ENCODE results near the gene TTC38.
A peak's percentile ranks its signal among the peaks of the same experiment; 100 is the strongest.

The TTC38 gene

DNA sequence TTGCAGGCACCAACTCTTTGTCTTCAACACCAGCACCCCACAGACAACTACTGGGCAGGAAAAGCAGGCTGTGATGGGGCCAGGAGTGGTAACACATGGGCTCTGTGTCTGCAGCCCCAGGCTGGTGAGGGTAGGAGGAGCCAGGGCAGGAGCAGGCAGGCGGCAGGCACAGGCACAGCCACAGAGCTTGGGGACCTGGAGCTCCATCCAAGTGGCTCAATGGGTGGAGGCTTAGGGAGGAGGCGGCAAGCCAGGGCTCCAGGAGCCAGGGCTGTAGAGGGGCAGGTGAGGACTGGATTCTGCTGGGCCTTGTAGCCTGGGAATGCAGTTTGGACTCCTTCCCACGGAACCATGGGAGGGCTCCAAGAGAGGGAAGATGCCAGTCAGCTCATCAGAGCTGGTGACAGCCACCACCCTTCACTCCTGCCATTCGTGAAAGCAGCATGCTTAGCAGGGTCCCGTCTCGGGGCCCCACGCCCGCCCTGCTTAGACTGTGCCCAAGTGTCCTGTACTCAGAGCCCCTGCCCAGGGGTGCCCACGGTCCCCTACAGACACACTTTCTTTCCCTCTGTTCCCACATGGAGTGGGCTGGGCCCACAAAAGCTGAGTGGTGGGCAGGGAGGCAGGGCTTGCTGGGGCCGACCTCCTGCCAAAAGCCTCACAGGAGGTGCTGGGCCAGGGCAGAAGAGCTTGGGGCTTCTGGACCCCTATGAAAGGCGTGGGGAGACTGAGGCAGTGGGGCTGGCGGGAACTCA is 12.4 kb downstream of the TTC38 start:
- DNase-seq, result no peak

DNA sequence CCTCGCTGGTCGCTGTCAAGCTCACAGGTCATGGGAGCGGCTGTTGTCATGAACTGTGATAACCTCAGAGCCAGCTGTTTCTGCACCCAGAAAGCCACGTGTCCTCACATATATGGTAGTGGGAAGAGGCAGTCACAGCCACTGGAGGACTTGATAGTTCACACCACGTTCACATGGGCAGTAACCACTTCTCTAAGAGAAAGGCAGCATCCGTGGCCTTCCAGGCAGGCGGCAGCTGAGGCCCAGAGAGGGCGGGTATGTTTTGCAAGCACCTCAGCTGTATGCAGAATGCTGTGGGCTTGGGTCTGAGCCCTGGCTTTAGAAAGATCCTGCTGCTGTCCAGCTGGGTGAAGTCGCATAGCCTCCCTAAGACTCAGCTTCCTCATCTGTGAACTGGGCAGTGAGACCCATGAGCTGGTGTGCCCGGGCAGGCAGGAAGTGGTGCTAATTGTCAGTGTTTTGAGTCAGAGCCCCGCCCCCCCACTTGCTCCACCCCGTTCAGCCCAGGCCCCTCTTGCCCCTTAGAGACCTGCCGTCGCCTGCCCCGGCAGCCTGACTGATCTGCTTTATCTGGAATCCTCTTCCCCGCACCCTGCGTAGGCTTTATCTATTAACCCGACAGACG is 13.3 kb downstream of the TTC38 start:
- no peak for DNase-seq

DNA sequence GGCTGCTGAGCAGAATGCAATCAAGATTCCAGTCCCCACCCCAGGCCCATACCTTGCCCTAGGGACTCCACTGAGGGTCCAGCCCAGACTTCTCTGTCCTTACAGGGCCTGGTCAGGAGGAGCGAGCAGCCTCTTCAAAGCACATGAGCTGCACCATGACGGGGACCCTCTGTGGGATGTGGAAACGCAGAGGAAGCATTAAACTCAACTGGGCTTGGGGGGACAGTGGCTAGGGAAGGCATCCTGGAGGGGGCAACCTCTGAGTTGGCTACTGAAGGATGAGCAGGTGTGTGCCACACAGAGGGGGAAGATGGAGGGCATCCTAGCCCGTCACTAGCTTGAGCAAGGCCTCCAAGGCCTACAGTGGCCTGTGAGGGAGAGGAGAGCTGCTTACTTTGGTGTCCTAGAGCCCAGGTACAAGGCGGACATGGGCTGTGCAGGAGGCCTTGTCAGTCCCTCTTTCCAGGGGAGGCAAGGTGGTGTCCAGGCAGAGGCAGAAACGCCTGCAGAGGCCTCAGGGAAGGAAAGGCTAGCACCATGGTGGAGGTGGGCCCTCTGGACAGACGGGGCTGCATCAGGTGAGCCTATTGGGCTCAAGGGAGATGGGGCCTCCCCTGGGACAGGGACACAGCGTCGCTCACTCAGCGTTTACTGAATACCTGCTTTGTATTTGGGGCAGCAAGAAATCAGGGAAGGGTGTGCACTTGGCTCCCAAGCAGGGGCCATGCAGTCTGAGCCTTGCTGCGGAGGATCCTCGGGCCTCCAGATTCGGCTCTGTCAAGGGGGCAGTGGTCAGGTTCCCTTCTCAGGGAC is 14.3 kb downstream of the TTC38 start:
- no peak for DNase-seq

DNA sequence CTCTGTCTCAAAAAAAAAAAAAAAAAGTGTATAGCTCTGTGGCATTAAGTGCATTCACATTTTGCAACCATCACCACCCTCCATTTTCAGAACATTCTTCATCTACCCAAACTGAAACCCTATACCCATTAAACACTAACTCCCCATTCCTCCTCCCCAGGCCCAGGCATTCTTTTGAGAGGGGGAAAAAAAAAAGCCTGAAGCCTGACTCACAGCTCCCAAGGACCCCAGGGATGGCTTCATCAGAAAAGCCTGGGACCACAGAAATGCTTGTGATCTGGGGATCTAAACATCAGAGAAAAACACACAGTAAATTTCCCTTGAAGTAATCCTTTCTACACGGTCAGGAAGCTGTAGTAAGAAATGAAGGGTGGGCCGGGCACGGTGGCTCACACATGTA is 18.2 kb downstream of the TTC38 start:
- DNase-seq, result no peak

DNA sequence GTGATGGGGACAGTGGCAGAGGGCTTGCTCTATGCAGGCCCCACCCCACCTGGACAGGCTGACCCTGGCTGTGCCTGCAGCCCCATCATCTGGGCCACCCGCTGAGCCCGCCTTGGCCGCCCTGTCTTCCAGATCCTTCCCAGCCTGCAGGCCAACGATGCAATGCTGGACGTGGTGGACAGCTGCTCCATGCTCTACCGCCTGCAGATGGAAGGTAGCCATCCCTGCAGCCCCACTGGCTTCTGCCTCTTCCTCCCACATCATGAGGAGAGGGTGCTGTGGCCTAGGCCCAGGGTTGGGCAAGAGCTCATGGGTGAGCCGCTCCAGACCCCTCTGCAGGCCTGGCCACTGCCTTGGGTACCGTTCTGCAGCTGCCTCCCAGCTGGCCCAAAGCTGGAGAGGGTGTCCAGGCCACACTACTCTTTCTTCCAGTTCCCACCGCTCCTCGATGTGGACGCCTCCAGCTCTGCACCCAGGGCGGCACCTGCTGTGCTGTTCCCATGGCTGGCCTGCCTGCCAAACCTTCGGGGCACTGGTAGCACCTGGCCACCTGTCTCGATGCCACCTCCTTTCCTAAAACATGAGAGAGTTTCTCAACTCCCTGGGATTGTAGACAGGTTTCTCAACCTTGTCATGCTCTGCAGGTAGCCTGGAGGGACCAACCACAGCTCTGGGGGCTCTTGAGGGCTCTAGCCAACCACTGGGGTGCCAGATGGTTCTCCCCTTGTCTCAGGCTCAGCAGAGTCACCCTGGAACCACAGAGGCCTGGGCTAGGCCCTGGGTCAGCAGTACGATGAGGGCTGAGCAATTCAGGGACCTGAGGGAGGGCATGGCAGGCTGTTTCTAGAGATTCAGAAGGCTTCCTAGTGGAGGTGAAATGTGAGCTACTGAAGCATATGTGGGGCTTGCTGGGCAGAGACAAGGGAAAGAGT is 19.4 kb downstream of the TTC38 start:
- DNase-seq, result no peak

DNA sequence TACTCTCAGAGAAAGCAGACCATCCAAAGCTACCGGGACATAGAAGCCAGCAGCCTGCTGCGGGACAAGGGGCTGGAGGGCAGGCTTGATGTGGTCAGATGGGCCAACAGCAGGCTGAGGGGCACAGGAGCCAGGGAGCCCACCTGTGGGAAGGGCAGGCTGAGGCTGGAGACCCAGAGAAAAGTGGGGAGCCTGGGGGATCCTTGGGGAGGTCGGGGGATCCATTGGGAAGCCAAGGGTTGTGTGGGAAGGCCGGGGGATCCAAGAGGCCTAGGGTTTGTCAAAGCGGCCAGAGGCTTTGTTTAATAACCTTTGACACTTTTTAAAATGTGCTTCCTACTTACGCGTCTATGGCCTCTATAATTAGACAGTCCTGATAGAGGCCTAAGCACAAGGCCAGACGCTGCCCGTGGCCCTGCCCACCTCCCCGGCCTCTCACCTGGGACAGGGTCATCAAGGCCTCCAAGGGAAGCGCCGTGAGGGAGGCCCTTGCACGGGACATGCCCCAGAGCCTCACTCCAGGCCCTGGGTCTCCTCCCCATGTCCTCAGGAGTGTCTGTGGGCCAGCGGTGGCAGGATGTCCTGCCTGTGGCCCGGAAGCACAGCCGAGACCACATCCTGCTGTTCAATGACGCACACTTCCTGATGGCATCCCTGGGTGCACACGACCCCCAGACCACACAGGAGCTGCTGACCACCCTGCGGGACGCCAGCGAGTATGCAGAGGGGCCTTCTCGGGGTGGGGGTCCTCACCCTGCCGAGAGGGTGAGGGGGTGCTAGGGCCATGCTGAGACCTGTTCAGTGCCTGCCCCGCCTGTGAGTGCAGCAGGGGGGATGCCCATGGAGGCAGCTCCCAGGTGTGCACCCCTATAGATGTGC is 20.3 kb downstream of the TTC38 start:
- peak; percentile 74 for DNase-seq

DNA sequence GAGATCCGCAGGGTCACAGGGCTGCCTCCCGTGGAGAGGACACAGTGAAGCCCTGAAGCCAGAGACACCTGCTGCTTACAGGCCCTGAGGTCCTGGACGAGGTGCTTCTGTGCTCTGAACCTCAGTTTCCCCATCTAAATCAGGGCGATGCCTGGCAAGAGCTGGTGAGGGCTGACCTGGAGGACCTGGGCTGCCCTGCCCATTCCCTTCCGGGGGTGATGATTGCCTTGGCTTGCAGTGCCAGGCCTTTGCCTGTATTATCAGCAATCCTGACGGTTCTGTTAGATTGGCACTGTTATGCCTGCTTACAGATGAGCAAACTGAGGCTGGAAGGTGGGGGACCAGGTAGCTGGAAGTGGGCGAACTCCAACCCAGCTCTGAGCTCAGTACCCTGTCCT is 21.0 kb downstream of the TTC38 start:
- DNase-seq, result no peak

DNA sequence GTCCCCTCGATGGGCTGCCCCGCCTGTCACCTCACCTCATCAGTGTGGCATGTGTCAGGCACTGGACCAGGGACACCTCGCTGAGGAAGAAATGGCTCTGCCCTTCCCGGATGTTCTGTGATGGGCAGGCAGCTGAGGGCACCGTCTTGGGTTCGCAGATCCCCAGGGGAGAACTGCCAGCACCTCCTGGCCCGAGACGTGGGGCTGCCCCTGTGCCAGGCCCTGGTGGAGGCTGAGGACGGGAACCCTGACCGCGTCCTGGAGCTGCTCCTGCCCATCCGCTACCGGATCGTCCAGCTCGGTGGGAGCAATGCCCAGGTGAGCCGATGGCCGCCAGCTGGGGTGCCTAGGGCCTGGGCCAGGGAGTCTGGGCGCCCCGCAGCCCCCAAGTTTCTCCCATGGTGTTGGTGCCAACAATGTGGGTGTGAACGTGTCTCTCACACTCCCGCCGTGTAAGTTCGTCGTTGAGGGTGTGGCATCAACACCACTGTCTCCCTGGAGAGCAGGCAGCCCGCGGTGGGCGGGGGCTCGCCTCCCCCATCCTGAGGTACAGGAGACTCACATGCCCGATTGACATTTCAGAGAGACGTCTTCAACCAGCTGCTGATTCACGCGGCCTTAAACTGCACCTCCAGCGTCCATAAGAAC is 21.6 kb downstream of the TTC38 start:
- no peak for DNase-seq

DNA sequence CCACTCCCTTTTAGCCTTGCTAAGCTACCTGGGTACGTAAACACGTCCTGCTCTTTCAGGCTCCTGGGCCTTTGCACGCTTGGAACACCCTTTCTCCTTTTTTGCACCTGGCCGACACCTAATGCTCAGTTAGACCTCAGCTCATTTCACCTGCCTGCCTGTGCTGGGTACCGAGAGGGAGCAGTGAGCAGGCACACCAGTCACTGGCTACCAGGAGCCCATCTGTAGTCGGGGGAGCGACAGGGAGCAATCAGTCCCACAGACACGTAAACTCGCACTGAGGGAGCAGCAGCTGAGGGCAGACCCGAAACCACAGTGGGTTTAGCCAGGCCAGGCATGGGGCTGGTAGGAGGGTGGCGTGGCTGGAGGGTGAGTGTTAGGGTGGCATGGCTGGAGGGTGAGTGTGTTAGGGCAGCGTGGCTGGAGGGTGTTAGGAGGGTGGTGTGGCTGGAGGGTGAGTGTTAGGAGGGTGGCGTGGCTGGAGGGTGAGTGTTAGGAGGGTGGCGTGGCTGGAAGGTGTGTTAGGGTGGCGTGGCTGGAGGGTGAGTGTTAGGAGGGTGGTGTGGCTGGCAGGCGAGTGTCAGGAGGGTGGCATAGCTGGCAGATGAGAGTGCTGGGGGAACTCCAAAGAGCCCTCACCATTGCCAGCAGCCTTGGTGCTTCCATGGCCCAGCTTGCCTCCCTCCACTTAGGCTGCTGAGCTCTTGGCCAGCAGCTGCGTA is 22.5 kb downstream of the TTC38 start:
- no peak for DNase-seq

DNA sequence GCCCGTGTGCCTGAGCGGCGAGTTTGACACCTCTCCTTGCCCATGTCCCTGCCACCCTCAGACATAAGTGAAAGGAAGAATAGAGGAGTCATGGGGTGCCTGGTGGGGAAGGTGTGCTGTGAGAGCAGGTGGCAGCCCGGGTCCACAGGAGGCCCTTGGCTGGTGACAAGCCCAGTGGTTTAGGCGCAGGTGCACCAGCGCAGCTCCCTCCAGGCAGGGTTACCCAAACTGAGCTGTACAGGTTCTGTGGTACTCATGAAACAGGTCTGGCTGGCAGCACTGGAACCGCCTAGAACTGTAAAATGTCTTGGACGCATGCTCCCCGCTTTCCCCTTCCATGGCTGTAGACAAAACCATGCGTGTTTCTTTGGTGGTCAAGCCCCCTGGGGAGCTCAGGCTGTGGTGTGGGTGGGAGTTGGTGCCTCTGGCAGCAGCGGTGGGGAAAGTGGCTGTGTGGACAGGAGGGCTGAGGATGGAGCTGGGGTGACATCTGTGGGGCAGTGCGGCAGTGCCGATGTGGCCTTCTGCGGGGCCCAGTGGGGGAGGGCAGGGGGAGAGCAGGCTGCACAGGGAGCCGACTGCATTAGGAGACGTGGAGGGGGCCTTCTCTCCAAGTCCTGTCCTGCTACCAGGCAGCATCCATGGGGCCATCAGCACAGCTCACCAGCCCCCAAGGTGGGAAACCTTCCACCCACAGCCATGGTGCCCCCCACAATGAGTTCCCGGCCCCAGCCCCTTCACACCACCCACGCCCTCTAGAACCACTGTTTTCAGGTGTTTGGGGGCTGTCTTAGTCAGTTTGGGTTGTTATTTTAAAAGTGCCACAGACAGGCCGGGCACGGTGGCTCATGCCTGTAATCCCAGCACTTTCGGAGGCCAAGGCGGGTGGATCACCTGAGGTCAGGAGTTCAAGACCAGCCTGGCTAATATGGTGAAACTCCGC is 23.3 kb downstream of the TTC38 start:
- DNase-seq, result no peak

DNA sequence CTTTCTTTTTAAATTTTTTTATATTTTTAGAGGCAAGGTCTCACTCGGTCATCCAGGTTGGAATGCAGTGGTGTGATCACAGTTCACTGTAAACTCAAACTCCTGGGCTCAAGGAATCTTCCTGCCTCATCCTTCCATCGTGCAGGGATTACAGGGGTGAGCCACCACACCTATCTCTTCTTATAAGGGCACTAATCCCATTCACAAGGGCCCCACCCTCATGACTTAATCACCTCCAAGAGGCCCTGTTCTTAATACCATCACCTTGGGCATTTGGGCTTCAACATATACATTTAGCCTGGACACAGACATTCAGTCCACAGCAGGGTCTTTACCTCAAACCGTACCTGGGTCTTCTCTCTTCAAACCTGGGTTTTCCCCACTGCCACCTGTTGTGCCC is 24.4 kb downstream of the TTC38 start:
- no peak for DNase-seq

DNA sequence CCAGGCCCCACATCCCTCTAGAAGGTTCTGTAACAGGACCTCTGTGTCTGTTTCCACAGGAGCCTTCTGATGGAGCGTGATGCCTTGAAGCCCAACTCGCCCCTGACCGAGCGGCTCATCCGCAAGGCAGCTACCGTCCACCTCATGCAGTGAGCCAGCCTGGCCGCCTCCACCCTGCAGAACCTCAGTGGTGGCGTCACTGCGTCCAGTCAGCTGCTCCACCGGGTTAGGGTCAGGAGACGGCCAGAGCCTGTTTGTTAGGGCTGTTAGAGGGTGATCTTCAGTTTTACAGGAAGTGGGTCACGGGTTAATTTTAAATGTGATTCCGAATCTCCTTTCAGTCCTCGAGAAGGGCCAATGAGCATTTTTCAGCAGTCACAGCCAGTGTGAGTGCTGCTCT is 24.9 kb downstream of the TTC38 start:
- DNase-seq, result no peak

DNA sequence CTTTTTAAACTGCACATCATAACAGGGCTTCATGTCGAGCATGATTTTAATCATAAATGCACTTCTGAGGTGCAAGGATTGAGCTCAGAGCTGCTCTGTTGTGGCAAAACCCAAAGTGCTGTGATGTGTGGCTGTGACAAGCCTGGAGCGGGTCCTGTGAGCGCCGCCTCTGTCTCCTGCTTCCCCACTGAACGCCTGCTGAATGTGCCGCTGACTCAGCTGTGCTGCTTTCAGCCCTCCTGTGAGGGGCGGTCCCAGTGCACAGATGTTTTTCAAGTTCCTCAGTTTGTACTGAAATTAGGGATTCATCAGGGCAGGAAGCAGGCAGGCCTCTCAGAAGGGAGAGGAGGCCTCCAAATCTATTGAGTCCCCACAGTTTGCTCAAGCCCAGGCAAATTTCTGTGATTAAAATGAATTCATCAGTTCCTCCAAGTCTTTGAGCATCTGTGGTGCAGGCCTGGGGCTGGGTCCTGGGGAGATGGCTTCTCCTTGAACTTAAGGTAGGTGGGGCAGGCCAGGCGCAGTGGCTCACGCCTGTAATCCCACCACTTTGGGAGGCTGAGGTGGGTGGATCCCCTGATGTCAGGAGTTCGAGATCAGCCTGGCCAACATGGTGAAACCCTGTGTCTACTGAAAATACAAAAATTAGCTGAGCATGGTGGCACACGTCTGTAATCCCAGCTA is 25.9 kb downstream of the TTC38 start:
- DNase-seq, result no peak

DNA sequence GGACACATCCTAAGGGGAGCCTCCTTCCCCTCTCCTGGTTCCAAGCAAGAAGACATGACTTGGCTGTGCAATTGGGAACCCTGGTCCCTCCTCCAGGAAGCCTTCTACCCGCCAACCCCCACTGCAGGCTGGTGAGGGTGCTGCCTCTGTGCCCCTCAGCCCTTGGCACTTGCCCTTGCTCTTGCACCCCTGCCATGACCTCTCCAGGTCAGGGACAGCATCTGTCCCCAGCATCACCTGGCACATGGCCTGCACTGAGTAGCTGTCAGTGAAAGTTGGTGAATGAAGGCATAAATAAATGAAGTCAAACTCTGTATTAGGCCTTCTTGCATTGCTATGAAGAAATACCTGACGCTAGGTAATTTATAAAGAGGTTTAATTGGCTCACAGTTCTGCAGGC is 27.0 kb downstream of the TTC38 start:
- DNase-seq, result no peak

DNA sequence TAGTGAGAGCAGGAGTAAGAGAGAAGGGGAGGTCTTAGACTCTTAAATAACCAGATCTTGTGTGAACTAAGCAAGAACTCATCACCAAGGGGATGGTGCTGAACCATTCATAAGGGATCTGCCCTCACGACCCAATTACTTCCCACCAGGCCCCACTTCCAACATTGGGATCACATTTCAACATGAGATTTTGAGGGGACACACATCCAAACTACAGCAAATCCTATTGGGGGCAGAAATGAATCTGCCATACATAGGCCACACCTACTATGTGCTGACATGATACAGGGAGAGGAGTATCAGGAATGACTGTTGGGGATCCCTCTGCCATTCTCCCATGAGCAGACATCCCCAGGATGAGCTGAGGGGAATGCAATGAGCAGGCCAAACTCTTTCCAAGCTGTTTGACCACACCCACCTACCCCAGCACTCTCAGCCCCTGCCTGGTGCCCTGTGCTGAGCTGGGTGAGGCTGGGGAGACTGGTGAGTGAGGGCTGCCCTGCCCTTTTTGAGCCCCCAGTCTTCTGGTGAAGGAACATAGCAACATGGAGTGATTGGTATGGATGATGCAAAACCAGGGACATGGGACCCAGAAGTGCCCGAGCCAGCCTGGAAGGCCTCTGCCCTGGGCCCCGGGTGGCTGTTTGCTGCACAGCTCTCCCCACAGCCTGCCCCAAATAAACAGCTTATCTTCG is 27.6 kb downstream of the TTC38 start:
- DNase-seq, result no peak

DNA sequence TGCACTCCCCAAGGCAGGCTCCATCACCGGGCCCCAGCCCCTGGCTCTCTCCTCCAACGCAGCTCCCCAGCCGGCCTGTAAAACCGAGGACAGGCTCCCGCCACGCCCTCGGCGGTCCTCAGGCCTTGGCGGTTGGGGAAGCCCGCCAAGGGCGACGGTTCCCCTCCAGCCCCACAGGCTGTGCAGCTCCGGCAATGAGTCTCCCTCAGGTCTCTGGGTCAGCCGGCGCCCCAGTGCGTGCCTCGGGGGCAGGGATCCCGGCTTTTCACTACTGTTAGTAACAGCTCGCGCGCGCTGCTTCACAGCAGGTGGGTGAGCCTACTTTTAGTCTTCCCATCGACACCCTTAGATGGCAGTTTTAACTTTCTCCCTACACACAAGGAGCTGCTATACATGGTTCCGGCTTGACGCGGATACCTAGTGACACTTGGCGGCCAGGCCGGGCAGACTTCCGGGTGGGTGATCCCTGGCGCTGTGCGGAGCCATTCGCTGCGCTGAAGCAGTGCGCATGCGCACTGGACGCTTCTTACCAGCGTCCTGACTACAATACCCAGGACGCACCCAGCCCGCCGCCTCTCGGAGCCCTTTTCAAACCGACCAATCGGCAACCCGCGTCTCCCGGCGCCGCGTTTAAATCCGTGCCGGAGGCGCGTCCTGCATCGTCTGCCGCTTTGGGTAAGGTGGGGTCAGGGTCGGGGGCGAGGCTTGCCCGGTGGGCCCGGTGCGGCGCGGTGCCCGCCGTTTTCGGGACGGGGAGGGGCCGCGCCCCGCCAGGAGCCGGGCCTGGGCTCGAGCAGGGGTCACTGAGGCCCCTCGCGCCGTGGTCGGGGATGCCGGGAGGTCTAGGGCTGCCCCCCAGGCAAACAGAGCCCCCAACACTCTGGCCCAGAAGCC is 28.7 kb downstream of the TTC38 start, which contains the start of gene GTSE1:
Gene GTSE1 (plus strand): TSS at position 614 of the 894 bp plus-strand sequence. CDS start 531 bp downstream, outside the sequence.
- DNase-seq, result peak; percentile 99

Data from activated CD4-positive, alpha-beta T cell treated with anti-CD3 and anti-CD28 coated beads, Interleukin-10, Interleukin-2, amounts not matched to agents 100 ng/mL and 50 ng/mL, durations not matched to agents 16 hours and 8 hours (primary cell).